ENCODE results near the gene SPECC1.

- TF ChIP-seq CTCF (IDR thresholded peaks at IDR 0.05), result no peak
- TF ChIP-seq POLR2A (IDR thresholded peaks at IDR 0.05), result no peak
Measured at GRCh38 chr17:20184977-20185619, 175.9 kb downstream of the SPECC1 start.
